ENCODE data around the gene CPSF4.

The CPSF4 gene

GRCh38 chr7:99449326-99449725 is 10.6 kb downstream of the CPSF4 start:
- no peak for DNase-seq (ENCODE audit: low spot score)

- no peak for DNase-seq (ENCODE audit: low spot score)
Measured at GRCh38 chr7:99451936-99452335, 13.2 kb downstream of the CPSF4 start.

- DNase-seq (ENCODE audit: low spot score): no peak
Measured at GRCh38 chr7:99452541-99452940, 13.8 kb downstream of the CPSF4 start.

- no peak for DNase-seq (ENCODE audit: low spot score)
Measured at GRCh38 chr7:99453105-99453504, 14.4 kb downstream of the CPSF4 start.

- DNase-seq (ENCODE audit: low spot score): no peak
Measured at GRCh38 chr7:99455874-99456273, 17.1 kb downstream of the CPSF4 start.

GRCh38 chr7:99456288-99456687 is 17.5 kb downstream of the CPSF4 start:
- DNase-seq (ENCODE audit: low spot score): no peak

- no peak for DNase-seq (ENCODE audit: low spot score)
Measured at GRCh38 chr7:99457050-99457649, 18.4 kb downstream of the CPSF4 start.

GRCh38 chr7:99457650-99458493 is 19.1 kb downstream of the CPSF4 start:
- no peak for DNase-seq (ENCODE audit: low spot score)

- no peak for DNase-seq (ENCODE audit: low spot score)
Measured at GRCh38 chr7:99459087-99459486, 20.3 kb downstream of the CPSF4 start.

- DNase-seq (ENCODE audit: low spot score): no peak
Measured at GRCh38 chr7:99460651-99461050, 21.9 kb downstream of the CPSF4 start.

GRCh38 chr7:99461221-99461620 is 22.5 kb downstream of the CPSF4 start:
- no peak for DNase-seq (ENCODE audit: low spot score)

- no peak for DNase-seq (ENCODE audit: low spot score)
Measured at GRCh38 chr7:99465421-99465768, 26.7 kb downstream of the CPSF4 start.

GRCh38 chr7:99468336-99468918 is 29.7 kb downstream of the CPSF4 start:
- DNase-seq (ENCODE audit: low spot score): no peak

GRCh38 chr7:99469381-99470065 is 30.8 kb downstream of the CPSF4 start:
- DNase-seq (ENCODE audit: low spot score): no peak

GRCh38 chr7:99472561-99473314 is 34.0 kb downstream of the CPSF4 start, which contains the start of gene ZNF789:
Gene ZNF789 (plus strand): TSS chr7:99472890. CDS start chr7:99476457, 3,567 bp downstream.
- DNase-seq (ENCODE audit: low spot score): peak; percentile 95

- DNase-seq (ENCODE audit: low spot score): no peak
Measured at GRCh38 chr7:99473315-99473596, 34.5 kb downstream of the CPSF4 start.

- no peak for DNase-seq (ENCODE audit: low spot score)
Measured at GRCh38 chr7:99476107-99476506, 37.4 kb downstream of the CPSF4 start.

- DNase-seq (ENCODE audit: low spot score): no peak
Measured at GRCh38 chr7:99478464-99479440, 40.0 kb downstream of the CPSF4 start.

GRCh38 chr7:99485094-99485493 is 46.4 kb downstream of the CPSF4 start:
- DNase-seq (ENCODE audit: low spot score): no peak

- DNase-seq (ENCODE audit: low spot score): no peak
Measured at GRCh38 chr7:99489235-99489634, 50.5 kb downstream of the CPSF4 start.

GRCh38 chr7:99490878-99491277 is 52.1 kb downstream of the CPSF4 start:
- no peak for DNase-seq (ENCODE audit: low spot score)
